HFFc6 (cell line): ENCODE results near the gene PIAS1. TPM values are rescaled to one million over a fixed set of nuclear protein-coding genes. Genes with fewer than 3 reads are reported as not detected.

Experiments
- DNase-seq: peaks from one replicate; pipeline ENCODE4 v3.0.0-alpha.2; 2018
- H3K27ac Mint-ChIP-seq: 2 replicates; pipeline ENCODE4 v1.8.0; 2020; ENCODE audit warnings: mild to moderate bottlenecking, mixed read lengths
- H3K27me3 Mint-ChIP-seq: 2 replicates; pipeline ENCODE4 v1.8.0; 2021; ENCODE audit warnings: mild to moderate bottlenecking, moderate library complexity, mixed read lengths; ENCODE audit not compliant: insufficient read depth
- H3K36me3 Mint-ChIP-seq: 2 replicates; pipeline ENCODE4 v1.8.0; 2021; ENCODE audit warnings: low read depth, mixed read lengths
- H3K4me1 Mint-ChIP-seq: 2 replicates; pipeline ENCODE4 v1.8.0; 2020; ENCODE audit warnings: low read depth, mixed read lengths
- H3K4me3 Mint-ChIP-seq: 2 replicates; pipeline ENCODE4 v1.8.0; 2020; ENCODE audit warnings: mild to moderate bottlenecking, moderate library complexity, mixed read lengths
- H3K9me3 Mint-ChIP-seq: 2 replicates; pipeline ENCODE4 v1.8.0; 2020; ENCODE audit warnings: mild to moderate bottlenecking, mixed read lengths
- total RNA-seq, 6 experiments: library from RNA; stranded (reverse); fragmentation: NEBNext Ultra II Directional; extraction: Animal tissue kit (Norgen Biotek cat#: 25700); gene quantifications; 2 replicates in 1 of 6; 3 replicates in 5 of 6; pipeline ENCODE4 v1.2.3, GENCODE V29; 2021
- TF ChIP-seq, protein P1 (sequence below): fragments of 200-600 bp; sonication (generic); IDR thresholded peaks from 2 replicates; pipeline ENCODE4 v1.5.0; 2021; ENCODE audit warnings: antibody characterized with exemption, mild to moderate bottlenecking

Gene PIAS1
- total RNA-seq, 6 experiments from 2014 or later: 23.7 to 31.8 (median 27.6) TPM

DNA sequence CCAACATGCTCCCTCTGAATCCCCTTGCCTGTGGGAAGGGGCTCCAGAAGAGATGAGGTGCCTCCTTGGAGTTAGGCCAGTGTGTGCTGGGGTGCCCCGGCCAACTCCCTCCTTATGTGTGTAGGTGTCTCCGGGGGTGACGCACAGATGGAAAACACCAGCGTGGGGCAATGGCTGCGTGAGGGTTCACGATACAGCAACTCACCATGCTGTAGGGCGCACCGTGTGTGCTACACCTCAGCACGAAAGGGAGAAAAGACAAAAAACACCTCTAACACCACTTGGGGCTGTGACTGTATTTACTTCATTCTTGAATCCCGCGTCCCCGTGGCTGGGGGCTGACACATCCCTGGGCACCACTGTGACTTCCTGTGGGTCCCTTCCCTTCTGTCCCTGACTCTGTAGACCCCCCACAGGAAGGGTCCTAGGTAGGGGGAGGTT is 152.6 kb downstream of the PIAS1 start:
- H3K9me3 Mint-ChIP-seq: no peaks in the 10 kb centered on the region
- TF ChIP-seq, protein P1, sequence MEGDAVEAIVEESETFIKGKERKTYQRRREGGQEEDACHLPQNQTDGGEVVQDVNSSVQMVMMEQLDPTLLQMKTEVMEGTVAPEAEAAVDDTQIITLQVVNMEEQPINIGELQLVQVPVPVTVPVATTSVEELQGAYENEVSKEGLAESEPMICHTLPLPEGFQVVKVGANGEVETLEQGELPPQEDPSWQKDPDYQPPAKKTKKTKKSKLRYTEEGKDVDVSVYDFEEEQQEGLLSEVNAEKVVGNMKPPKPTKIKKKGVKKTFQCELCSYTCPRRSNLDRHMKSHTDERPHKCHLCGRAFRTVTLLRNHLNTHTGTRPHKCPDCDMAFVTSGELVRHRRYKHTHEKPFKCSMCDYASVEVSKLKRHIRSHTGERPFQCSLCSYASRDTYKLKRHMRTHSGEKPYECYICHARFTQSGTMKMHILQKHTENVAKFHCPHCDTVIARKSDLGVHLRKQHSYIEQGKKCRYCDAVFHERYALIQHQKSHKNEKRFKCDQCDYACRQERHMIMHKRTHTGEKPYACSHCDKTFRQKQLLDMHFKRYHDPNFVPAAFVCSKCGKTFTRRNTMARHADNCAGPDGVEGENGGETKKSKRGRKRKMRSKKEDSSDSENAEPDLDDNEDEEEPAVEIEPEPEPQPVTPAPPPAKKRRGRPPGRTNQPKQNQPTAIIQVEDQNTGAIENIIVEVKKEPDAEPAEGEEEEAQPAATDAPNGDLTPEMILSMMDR: no peak
- no peaks in the 10 kb centered on the region for H3K36me3 Mint-ChIP-seq
- DNase-seq: no peak
- peaks cover 1% of the 10 kb centered on the region for H3K27me3 Mint-ChIP-seq
- H3K27ac Mint-ChIP-seq: no peak overlapping the region
- H3K4me1 Mint-ChIP-seq: no peaks in the 10 kb centered on the region
- no peak overlapping the region for H3K4me3 Mint-ChIP-seq

DNA sequence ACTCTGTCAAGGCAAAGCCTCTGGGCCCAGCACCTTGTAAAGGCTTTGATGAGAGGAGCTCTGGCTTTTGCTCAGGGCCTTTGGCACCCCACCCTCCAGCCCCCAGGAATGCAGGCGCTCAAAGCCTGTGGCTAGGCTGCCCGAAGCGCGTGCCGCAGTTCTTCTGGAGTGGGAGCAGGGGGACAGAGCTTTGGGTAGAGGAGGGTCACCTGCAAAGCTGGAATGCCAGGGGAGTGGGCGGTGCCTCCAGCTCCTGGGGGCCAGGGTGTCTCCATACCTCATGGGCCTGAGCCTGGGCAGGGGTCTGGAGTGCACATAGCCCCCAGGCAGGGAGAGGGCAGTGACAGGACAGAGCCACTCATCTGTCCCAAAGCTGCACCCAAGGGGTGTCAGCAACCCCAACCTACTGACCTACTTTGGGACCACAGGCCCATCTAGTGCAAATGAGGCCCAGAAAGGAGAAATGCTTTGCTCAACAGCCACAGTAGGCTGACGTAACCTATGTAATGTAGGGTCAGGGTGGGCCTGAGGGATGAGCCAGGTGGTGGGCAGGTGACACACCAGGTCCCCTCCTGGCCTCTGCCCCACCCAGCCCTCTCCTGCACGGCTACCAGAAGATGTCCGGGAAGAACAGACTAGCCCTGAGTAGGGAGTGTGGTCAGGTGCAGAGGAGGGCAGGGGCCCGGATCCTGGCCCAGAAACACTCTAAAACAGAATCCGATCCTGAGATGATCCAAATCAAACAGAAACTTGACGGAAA is 153.2 kb downstream of the PIAS1 start:
- no peaks in the 10 kb centered on the region for H3K9me3 Mint-ChIP-seq
- TF ChIP-seq, protein P1: no peak
- peaks cover 1% of the 10 kb centered on the region for H3K27me3 Mint-ChIP-seq
- no peaks in the 10 kb centered on the region for H3K4me1 Mint-ChIP-seq
- H3K4me3 Mint-ChIP-seq: no peak overlapping the region
- no peak overlapping the region for H3K27ac Mint-ChIP-seq
- no peak for DNase-seq
- H3K36me3 Mint-ChIP-seq: no peaks in the 10 kb centered on the region

DNA sequence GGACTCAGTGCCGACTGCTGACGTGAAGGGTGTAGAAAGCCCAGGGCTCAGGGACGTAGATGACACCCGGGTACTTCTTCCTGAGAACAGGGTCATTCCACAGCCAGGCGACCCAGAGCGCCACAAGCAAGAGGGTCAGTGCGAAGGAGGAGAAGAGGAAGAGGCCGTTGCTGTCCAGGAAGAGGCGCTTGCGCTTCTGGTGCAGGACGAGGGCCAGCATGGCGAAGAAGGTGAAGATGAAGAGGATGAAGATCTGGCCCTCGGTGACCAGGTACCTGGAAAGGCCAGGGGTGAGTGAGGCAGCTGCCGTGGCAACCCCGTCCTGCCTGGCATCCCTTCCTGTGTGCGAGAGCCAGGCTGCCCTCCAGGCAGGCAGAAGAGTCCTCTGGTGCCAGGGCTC is 154.0 kb downstream of the PIAS1 start:
- Mint-ChIP-seq H3K4me1 (no peaks in the 10 kb centered on the region), H3K27me3 (peaks cover 1% of the 10 kb centered on the region), H3K9me3 (no peaks in the 10 kb centered on the region), H3K36me3 (no peaks in the 10 kb centered on the region), H3K27ac (no peak overlapping the region), H3K4me3 (no peak overlapping the region)
- DNase-seq: no peak
- TF ChIP-seq, protein P1: no peak

DNA sequence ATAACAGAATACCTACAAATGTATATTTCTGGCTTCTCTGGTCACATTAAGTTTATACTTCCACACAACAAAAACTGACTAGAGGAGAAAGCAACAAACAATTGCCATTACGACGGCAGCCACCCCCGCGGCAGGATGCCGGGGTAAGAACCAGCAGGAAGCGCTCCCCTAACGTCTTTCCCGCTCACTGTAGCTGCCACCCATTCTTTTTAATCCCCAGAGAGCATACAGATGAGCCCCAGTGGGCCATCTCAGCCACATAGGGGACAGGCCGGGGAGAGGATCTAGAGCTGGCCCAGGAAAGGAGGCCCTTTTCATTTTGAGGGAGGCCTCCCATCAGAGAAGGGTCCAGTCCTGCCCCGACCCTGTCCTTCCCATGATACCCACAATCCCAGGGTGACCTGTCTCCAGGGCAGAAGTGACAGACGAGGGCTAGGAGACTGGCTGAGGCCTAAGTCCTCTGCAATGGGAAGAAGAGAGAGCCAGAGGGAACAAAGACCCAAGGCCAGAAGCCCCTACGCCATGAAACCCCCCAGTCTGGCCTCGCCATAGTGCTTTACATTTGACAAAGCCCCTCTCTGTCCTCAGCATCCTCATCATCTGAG is 154.6 kb downstream of the PIAS1 start:
- TF ChIP-seq, protein P1: no peak
- H3K27ac Mint-ChIP-seq: no peak overlapping the region
- H3K27me3 Mint-ChIP-seq: peaks cover 1% of the 10 kb centered on the region

DNA sequence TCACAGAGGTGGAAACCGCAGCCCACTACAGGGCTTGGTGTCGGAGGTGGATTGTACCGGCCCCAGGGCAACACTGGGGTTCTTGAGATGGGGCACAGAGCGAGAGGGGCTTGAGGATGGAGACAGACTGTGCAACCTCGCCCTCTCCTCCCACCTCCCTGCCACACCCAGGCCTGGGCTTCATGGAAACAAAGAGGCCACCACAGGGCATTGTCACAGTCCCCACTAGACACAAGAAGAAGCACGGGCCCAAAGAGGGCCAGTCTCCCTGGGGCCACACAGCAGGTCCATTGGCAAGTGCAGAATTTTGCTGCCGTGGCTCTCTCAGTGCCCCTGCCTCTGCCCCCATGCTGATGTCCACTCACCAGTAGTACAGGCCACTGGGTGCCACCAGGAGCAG is 155.2 kb downstream of the PIAS1 start:
- TF ChIP-seq, protein P1: no peak
- H3K4me1 Mint-ChIP-seq: no peaks in the 10 kb centered on the region
- H3K27ac Mint-ChIP-seq: no peak overlapping the region
- H3K4me3 Mint-ChIP-seq: no peak overlapping the region
- no peaks in the 10 kb centered on the region for H3K36me3 Mint-ChIP-seq
- no peaks in the 10 kb centered on the region for H3K9me3 Mint-ChIP-seq
- H3K27me3 Mint-ChIP-seq: peaks cover 1% of the 10 kb centered on the region
- no peak for DNase-seq

More for the DNA sequence above, 154.6 kb downstream of the PIAS1 start:
- Mint-ChIP-seq H3K4me1 (no peaks in the 10 kb centered on the region), H3K36me3 (no peaks in the 10 kb centered on the region), H3K4me3 (no peak overlapping the region), H3K9me3 (no peaks in the 10 kb centered on the region)
- DNase-seq: no peak
